HEK293 (cell line): ENCODE data around the gene EVC.

ENCODE experiments used
- CTCF ChIA-PET: fragments of 350-600 bp; formaldehyde crosslinking; extraction: SDS; loops from one replicate; lab custom pipeline; 2021; ENCODE audit warnings: antibody characterized with exemption; lab: Yijun Ruan, JAX
- POLR2A ChIA-PET: fragments of 300-600 bp; formaldehyde crosslinking; extraction: SDS; loops from one replicate; lab custom pipeline; 2020; ENCODE audit warnings: antibody characterized with exemption, inconsistent platforms; lab: Yijun Ruan, JAX
- H3K27ac ChIP-seq: fragments of 200-500 bp; sonication (Bioruptor generic); 2 replicates; pipeline ENCODE4 v1.5.1; 2014; ENCODE audit warnings: low read depth, low read length, control low read depth, inconsistent platforms; ENCODE audit errors: extremely low read depth
- H3K36me3 ChIP-seq, 2 experiments: fragments of 200-500 bp in 1 of 2; sonication (Bioruptor generic) in 1 of 2; 1 replicate in 1 of 2; 2 replicates in 1 of 2; pipeline ENCODE4 v1.5.1; 2014 to 2017; ENCODE audit warnings: inconsistent platforms in 2 of 2, low read length in 2 of 2; ENCODE audit not compliant: control insufficient read depth in 2 of 2, insufficient read depth in 1 of 2
- H3K4me1 ChIP-seq: fragments of 200-500 bp; sonication (Bioruptor generic); 2 replicates; pipeline ENCODE4 v1.5.1; 2014; ENCODE audit warnings: mild to moderate bottlenecking, low read length, inconsistent platforms; ENCODE audit not compliant: control insufficient read depth, insufficient read depth
- H3K4me3 ChIP-seq: 2 replicates; pipeline ENCODE4 v1.5.1; 2011; ENCODE audit warnings: low read depth, mild to moderate bottlenecking, control low read depth, low read length, moderate library complexity
- H3K9me3 ChIP-seq: fragments of 200-500 bp; sonication (Bioruptor generic); 2 replicates; pipeline ENCODE4 v1.5.1; 2014; ENCODE audit warnings: low read depth, low read length, inconsistent platforms; ENCODE audit not compliant: control insufficient read depth, insufficient read depth
- FEZF1 ChIP-seq: fragments of 450-650 bp; formaldehyde crosslinking; IDR thresholded peaks from 2 replicates; pipeline ENCODE4 v1.5.1; 2016; ENCODE audit warnings: missing biosample characterization, missing genetic modification characterization
- REPIN1 ChIP-seq: fragments of 450-650 bp; formaldehyde crosslinking; IDR thresholded peaks from 2 replicates; pipeline ENCODE4 v1.5.1; 2017; ENCODE audit warnings: missing biosample characterization, missing genetic modification characterization, low read depth
- ZBTB1 ChIP-seq: fragments of 450-650 bp; formaldehyde crosslinking; IDR thresholded peaks from 2 replicates; pipeline ENCODE4 v1.5.1; 2016; ENCODE audit warnings: missing biosample characterization, missing genetic modification characterization
- ZBTB6 ChIP-seq: fragments of 450-650 bp; formaldehyde crosslinking; IDR thresholded peaks from 2 replicates; pipeline ENCODE4 v1.5.1; 2017; ENCODE audit warnings: missing biosample characterization, missing genetic modification characterization
- ZFP37 ChIP-seq: fragments of 450-650 bp; formaldehyde crosslinking; IDR thresholded peaks from 2 replicates; pipeline ENCODE4 v1.5.1; 2016; ENCODE audit warnings: missing biosample characterization, missing genetic modification characterization
- ZNF19 ChIP-seq: fragments of 450-650 bp; formaldehyde crosslinking; IDR thresholded peaks from 2 replicates; pipeline ENCODE4; 2016; ENCODE audit warnings: missing biosample characterization, missing genetic modification characterization, low read depth
- ZNF280C ChIP-seq: fragments of 450-650 bp; formaldehyde crosslinking; IDR thresholded peaks from 2 replicates; pipeline ENCODE4 v1.5.1; 2016; ENCODE audit warnings: missing biosample characterization, missing genetic modification characterization
- ZNF292 ChIP-seq: fragments of 450-650 bp; formaldehyde crosslinking; IDR thresholded peaks from 2 replicates; pipeline ENCODE4 v1.5.1; 2016; ENCODE audit warnings: low read depth, missing biosample characterization, missing genetic modification characterization, borderline replicate concordance
- ZNF473 ChIP-seq: fragments of 450-650 bp; formaldehyde crosslinking; IDR thresholded peaks from 2 replicates; pipeline ENCODE4 v1.5.1; 2017; ENCODE audit warnings: missing biosample characterization, missing genetic modification characterization
- ZNF571 ChIP-seq: fragments of 450-650 bp; formaldehyde crosslinking; IDR thresholded peaks from 2 replicates; pipeline ENCODE4 v1.5.0; 2017; ENCODE audit warnings: missing biosample characterization, missing genetic modification characterization
- ZNF580 ChIP-seq: fragments of 450-650 bp; formaldehyde crosslinking; IDR thresholded peaks from 2 replicates; pipeline ENCODE4 v1.5.1; 2016; ENCODE audit warnings: missing biosample characterization, missing genetic modification characterization
- ZNF585B ChIP-seq: fragments of 450-650 bp; formaldehyde crosslinking; IDR thresholded peaks from 2 replicates; pipeline ENCODE4 v1.5.1; 2016; ENCODE audit warnings: missing biosample characterization, missing genetic modification characterization
- ZNF624 ChIP-seq: fragments of 450-650 bp; formaldehyde crosslinking; IDR thresholded peaks from 2 replicates; pipeline ENCODE4 v1.5.1; 2017; ENCODE audit warnings: missing biosample characterization, missing genetic modification characterization
- ZNF701 ChIP-seq: fragments of 450-650 bp; formaldehyde crosslinking; IDR thresholded peaks from 2 replicates; pipeline ENCODE4 v1.5.1; 2016; ENCODE audit warnings: missing biosample characterization, missing genetic modification characterization
- ZNF707 ChIP-seq: fragments of 450-650 bp; formaldehyde crosslinking; IDR thresholded peaks from 2 replicates; pipeline ENCODE4 v1.5.1; 2016; ENCODE audit warnings: missing biosample characterization, missing genetic modification characterization
- ZNF837 ChIP-seq: fragments of 450-650 bp; formaldehyde crosslinking; IDR thresholded peaks from 2 replicates; pipeline ENCODE4 v1.5.1; 2016; ENCODE audit warnings: missing biosample characterization, missing genetic modification characterization
- TF ChIP-seq, protein P1 (sequence below): fragments of 450-650 bp; formaldehyde crosslinking; IDR thresholded peaks from 2 replicates; pipeline ENCODE4 v1.5.0; 2017; ENCODE audit warnings: missing biosample characterization, missing genetic modification characterization, borderline replicate concordance
- TF ChIP-seq, protein P2 (sequence below): sonication (generic); formaldehyde crosslinking; IDR thresholded peaks from 2 replicates; pipeline ENCODE4 v1.8.1; 2022; ENCODE audit warnings: mild to moderate bottlenecking, moderate library complexity, missing genetic modification reagents
- TF ChIP-seq, protein P3 (sequence below): fragments of 450-650 bp; IDR thresholded peaks from 2 replicates; pipeline ENCODE4 v1.5.1; 2018; ENCODE audit warnings: missing biosample characterization, mild to moderate bottlenecking, missing genetic modification characterization

Gene EVC

DNA sequence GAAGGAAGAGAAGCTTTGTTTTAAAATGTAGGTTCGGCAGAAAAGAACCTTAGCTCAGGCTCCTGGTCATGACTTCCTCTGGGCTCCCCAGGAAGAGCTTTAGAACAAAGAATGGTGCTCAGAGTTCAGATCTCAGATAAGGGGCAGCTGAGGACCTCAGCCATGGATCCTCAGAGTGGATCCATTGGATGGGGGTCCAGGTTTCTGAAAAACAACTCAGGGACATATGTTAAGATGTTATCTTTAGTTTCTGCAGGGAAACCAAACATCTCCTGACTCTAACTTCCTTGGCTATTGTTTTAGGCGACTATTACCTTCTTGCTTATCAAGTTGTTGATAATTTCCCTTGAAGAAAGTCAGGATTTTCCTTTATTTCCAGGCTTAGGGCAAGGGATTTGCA is 5.4 kb downstream of the EVC start:
- Histone ChIP-seq H3K4me1 (no peaks in the 10 kb centered on the region), H3K36me3 (peaks cover 0 to 32% of the 10 kb centered on the region in 2 experiments; a peak in 2 of 3 replicates), H3K27ac (no peak overlapping the region), H3K4me3 (no peak overlapping the region), H3K9me3 (no peaks in the 10 kb centered on the region)
- TF ChIP-seq REPIN1 (tag by site-specific recombination) (no peak), ZBTB6 (no peak), ZBTB1 (no peak), FEZF1 (tag by site-specific recombination) (no peak), ZNF280C (no peak), ZNF473 (no peak), ZNF580 (tag by site-specific recombination) (no peak), ZNF707 (tag by site-specific recombination) (no peak), ZNF585B (tag by site-specific recombination) (no peak), ZNF837 (no peak), ZFP37 (tag by site-specific recombination) (no peak), ZNF701 (tag by site-specific recombination) (no peak), ZNF19 (tag by site-specific recombination) (no peak), ZNF571 (tag by site-specific recombination) (no peak), ZNF292 (tag by site-specific recombination) (no peak), ZNF624 (no peak)
- TF ChIP-seq, protein P1, sequence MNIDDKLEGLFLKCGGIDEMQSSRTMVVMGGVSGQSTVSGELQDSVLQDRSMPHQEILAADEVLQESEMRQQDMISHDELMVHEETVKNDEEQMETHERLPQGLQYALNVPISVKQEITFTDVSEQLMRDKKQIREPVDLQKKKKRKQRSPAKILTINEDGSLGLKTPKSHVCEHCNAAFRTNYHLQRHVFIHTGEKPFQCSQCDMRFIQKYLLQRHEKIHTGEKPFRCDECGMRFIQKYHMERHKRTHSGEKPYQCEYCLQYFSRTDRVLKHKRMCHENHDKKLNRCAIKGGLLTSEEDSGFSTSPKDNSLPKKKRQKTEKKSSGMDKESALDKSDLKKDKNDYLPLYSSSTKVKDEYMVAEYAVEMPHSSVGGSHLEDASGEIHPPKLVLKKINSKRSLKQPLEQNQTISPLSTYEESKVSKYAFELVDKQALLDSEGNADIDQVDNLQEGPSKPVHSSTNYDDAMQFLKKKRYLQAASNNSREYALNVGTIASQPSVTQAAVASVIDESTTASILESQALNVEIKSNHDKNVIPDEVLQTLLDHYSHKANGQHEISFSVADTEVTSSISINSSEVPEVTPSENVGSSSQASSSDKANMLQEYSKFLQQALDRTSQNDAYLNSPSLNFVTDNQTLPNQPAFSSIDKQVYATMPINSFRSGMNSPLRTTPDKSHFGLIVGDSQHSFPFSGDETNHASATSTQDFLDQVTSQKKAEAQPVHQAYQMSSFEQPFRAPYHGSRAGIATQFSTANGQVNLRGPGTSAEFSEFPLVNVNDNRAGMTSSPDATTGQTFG (tag by site-specific recombination) = no peak
- TF ChIP-seq, protein P2, sequence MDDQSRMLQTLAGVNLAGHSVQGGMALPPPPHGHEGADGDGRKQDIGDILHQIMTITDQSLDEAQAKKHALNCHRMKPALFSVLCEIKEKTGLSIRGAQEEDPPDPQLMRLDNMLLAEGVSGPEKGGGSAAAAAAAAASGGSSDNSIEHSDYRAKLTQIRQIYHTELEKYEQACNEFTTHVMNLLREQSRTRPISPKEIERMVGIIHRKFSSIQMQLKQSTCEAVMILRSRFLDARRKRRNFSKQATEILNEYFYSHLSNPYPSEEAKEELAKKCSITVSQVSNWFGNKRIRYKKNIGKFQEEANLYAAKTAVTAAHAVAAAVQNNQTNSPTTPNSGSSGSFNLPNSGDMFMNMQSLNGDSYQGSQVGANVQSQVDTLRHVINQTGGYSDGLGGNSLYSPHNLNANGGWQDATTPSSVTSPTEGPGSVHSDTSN (CRISPR knock-in tag) = no peak
- TF ChIP-seq, protein P3, sequence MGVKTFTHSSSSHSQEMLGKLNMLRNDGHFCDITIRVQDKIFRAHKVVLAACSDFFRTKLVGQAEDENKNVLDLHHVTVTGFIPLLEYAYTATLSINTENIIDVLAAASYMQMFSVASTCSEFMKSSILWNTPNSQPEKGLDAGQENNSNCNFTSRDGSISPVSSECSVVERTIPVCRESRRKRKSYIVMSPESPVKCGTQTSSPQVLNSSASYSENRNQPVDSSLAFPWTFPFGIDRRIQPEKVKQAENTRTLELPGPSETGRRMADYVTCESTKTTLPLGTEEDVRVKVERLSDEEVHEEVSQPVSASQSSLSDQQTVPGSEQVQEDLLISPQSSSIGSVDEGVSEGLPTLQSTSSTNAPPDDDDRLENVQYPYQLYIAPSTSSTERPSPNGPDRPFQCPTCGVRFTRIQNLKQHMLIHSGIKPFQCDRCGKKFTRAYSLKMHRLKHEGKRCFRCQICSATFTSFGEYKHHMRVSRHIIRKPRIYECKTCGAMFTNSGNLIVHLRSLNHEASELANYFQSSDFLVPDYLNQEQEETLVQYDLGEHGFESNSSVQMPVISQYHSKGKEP = no peak
- ChIA-PET POLR2A (no interaction called here), CTCF (no interaction called here)
